ENCODE results near the gene DNAH2.

DNA sequence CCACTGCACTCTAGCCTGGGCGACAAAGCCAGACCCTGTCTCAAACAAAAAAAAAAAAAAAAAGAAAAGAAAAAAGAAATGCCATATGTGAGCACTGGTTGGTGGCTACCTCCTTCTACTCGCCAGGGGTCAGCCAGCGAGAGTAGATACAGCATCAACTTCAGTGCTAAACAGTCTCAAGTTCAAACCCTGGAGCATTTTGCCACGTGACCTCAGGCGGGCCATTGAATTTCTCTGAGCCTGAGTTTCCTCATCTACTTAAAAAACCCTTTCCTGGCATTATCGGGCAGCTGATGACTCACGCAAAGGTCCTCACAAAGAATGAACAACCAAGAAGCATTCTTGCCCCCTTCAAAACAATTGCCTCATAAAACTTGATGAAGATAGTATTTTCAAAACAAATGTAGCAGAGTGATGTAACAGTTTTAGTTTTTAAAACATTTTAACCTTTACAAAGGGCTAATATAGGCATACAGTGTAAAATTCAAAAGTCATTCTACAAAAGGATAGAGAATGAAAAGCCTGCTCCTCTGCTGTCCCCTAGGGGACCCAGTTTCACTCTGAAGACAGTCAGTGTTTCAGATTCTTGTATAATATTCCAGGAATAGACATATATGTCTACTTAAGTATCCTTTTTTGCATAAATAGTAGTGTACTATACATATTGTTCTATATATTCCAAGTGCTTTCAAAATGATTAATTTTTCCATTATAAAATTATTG is 28.4 kb downstream of the DNAH2 start:
- TF ChIP-seq CTCF (IDR thresholded peaks at IDR 0.05; ENCODE audit: extremely low read depth in 1 of 2, insufficient read depth in 1 of 2, low read depth in 1 of 2, low read length in 2 of 2), result peak in 1 of 2 donors; percentile 18
- TF ChIP-seq POLR2A (IDR thresholded peaks at IDR 0.05; ENCODE audit: low read depth, low read length), result no peak
